Measurements from ENCODE around the gene RNF157. TPM values are rescaled to one million over a fixed set of nuclear protein-coding genes. Genes with fewer than 3 reads are reported as not detected.

Gene RNF157
- total and polyA plus RNA-seq, 2 of the 13 experiments (the other 11 are each of a cell fraction or from before 2014, with no cell fraction given): 0.44 to 1.5 TPM

GRCh38 chr17:76246080-76247066, 6.1 kb upstream of the RNF157 start (continued):
- no peak for TF ChIP-seq ZNF430 (CRISPR knock-in tag; IDR thresholded peaks at IDR 0.05)
- no peak for TF ChIP-seq EZH2 (conservative IDR thresholded peaks at IDR 0.05; ENCODE audit: low read depth, low read length)
- no peak for TF ChIP-seq ZFP62 (CRISPR knock-in tag; IDR thresholded peaks at IDR 0.05)
- no peak for TF ChIP-seq NFRKB (IDR thresholded peaks at IDR 0.05)
- TF ChIP-seq NBN (conservative IDR thresholded peaks at IDR 0.05): no peak
- no peak for TF ChIP-seq ZNF850 (CRISPR knock-in tag; conservative IDR thresholded peaks at IDR 0.05)
- no peak for TF ChIP-seq SP140L (CRISPR knock-in tag; IDR thresholded peaks at IDR 0.05; ENCODE audit: borderline replicate concordance)
- TF ChIP-seq ZBTB34 (CRISPR knock-in tag; IDR thresholded peaks at IDR 0.05): no peak
- TF ChIP-seq, protein P1, sequence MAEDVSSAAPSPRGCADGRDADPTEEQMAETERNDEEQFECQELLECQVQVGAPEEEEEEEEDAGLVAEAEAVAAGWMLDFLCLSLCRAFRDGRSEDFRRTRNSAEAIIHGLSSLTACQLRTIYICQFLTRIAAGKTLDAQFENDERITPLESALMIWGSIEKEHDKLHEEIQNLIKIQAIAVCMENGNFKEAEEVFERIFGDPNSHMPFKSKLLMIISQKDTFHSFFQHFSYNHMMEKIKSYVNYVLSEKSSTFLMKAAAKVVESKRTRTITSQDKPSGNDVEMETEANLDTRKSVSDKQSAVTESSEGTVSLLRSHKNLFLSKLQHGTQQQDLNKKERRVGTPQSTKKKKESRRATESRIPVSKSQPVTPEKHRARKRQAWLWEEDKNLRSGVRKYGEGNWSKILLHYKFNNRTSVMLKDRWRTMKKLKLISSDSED (CRISPR knock-in tag; IDR thresholded peaks at IDR 0.05): no peak
- TF ChIP-seq BRF2 (CRISPR knock-in tag; IDR thresholded peaks at IDR 0.05): no peak
- no peak for TF ChIP-seq ZNF367 (CRISPR knock-in tag; IDR thresholded peaks at IDR 0.05; ENCODE audit: borderline replicate concordance)
- no peak for TF ChIP-seq CREM (IDR thresholded peaks at IDR 0.05)
- TF ChIP-seq CREM (CRISPR knock-in tag; IDR thresholded peaks at IDR 0.05): no peak
- TF ChIP-seq ONECUT2 (CRISPR knock-in tag; IDR thresholded peaks at IDR 0.05): no peak
- peak; percentile 19; the same call in 1 of the 2 replicates for TF ChIP-seq DRAP1 (CRISPR knock-in tag; IDR thresholded peaks at IDR 0.05)
- TF ChIP-seq, protein P2, sequence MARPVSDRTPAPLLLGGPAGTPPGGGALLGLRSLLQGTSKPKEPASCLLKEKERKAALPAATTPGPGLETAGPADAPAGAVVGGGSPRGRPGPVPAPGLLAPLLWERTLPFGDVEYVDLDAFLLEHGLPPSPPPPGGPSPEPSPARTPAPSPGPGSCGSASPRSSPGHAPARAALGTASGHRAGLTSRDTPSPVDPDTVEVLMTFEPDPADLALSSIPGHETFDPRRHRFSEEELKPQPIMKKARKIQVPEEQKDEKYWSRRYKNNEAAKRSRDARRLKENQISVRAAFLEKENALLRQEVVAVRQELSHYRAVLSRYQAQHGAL (CRISPR knock-in tag; IDR thresholded peaks at IDR 0.05; ENCODE audit: not compliant biosample characterization): no peak
- TF ChIP-seq ZNF256 (CRISPR knock-in tag; conservative IDR thresholded peaks at IDR 0.05): no peak
- no peak for TF ChIP-seq ZMYM3 (CRISPR knock-in tag; IDR thresholded peaks at IDR 0.05)
- TF ChIP-seq FOXA3 (CRISPR knock-in tag; IDR thresholded peaks at IDR 0.05): no peak
- TF ChIP-seq ZBTB38 (CRISPR knock-in tag; IDR thresholded peaks at IDR 0.05): 0 out of 2 replicates have a peak, but pooled peaks have one; percentile 10
- peak; percentile 66 for TF ChIP-seq ZGPAT (CRISPR knock-in tag; IDR thresholded peaks at IDR 0.05)
- TF ChIP-seq KDM2A (CRISPR knock-in tag; IDR thresholded peaks at IDR 0.05; ENCODE audit: borderline replicate concordance, low read depth): no peak
- TF ChIP-seq ISL2 (CRISPR knock-in tag; IDR thresholded peaks at IDR 0.05): 0 out of 2 replicates have a peak, but pooled peaks have one; percentile 44
- peak; percentile 63 for TF ChIP-seq ZNF781 (CRISPR knock-in tag; IDR thresholded peaks at IDR 0.05; ENCODE audit: borderline replicate concordance, not compliant biosample characterization)
- no peak for TF ChIP-seq SUZ12 (IDR thresholded peaks at IDR 0.05; ENCODE audit: low read depth, low read length)
